Measurements from ENCODE around the gene OGFOD3.
"Not testable (repeated sequence)": the region's sequence is repeated elsewhere in the genome, so short reads cannot be mapped to it uniquely, and the experiment has no call there.

The OGFOD3 gene

DNA sequence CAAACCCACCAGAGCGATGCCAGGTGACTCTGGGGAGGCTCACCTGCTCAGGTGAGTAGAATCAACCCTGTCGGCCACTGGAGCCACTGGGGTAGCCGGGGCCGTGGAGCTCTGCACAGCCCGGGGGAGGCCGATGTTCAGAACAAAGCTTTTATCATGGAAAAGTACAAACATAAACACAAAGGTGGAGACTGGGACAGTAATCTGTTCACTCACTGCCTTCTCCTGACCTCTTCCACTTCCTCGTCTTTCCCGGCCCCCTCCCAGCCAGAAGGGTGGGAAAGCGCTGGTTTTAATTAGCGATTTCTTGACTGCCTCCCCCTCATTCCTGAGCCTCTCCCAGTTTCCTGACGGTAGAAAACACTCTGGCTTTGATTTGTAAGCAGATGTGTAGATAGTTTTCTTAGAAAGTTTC, 69.1 kb downstream of the OGFOD3 start:
- DNase-seq = no peak

DNA sequence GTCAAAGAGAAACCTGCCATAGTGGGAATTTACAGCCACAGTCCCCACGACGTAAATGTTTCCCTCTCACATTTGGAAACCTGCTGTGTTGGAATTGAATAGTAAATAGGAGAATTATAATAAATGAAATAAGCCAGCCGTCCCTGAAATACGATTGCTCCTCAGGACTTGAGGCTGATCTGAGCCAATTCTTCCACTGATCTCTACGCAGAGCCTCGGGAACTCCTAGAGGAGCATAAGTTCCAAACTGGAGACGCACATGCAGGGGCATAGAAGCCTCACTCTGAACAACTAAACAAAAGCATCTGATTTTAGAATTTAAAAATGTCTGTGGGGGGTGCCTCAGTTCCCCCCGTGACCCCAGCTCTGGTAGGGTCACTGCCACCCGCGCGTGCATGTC, 69.5 kb downstream of the OGFOD3 start:
- DNase-seq = no peak

DNA sequence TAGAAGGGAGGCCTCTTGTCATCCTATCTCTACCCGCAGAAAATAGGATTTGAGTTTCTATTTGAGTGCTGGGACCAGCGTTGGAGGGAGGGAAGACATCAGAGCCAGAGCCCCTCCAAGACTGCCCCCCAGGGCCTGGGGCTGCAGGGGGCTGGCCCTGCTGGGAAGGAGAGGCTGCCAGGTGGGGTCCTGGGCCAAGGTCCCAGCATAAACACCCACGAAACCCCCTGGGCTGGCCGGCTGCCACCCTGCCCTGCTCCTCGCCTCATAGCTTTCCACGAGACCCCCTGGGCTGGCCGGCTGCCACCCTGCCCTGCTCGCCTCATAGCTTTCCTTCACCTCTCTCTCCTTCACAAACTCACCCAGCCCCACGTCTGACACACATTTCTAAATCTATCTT, 70.0 kb downstream of the OGFOD3 start:
- no peak for DNase-seq

DNA sequence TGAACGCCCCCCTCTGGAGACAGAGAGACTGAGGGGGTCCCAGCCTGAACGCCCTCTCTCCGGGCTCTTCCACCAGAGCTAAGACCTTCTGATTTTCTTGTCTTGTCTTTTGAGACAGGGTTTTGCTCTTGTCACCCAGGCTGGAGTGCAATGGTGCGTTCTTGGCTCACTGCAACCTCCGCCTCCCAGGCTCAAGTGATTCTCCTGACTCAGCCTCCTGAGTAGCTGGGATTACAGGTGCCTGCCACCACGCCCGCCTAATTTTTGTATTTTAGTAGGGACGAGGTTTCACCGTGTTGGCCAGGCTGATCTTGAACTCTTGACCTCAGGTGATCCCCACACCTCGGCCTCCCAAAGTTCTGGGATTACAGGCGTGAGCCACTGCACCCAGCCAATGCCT, 70.4 kb downstream of the OGFOD3 start:
- not testable (repeated sequence) for DNase-seq

DNA sequence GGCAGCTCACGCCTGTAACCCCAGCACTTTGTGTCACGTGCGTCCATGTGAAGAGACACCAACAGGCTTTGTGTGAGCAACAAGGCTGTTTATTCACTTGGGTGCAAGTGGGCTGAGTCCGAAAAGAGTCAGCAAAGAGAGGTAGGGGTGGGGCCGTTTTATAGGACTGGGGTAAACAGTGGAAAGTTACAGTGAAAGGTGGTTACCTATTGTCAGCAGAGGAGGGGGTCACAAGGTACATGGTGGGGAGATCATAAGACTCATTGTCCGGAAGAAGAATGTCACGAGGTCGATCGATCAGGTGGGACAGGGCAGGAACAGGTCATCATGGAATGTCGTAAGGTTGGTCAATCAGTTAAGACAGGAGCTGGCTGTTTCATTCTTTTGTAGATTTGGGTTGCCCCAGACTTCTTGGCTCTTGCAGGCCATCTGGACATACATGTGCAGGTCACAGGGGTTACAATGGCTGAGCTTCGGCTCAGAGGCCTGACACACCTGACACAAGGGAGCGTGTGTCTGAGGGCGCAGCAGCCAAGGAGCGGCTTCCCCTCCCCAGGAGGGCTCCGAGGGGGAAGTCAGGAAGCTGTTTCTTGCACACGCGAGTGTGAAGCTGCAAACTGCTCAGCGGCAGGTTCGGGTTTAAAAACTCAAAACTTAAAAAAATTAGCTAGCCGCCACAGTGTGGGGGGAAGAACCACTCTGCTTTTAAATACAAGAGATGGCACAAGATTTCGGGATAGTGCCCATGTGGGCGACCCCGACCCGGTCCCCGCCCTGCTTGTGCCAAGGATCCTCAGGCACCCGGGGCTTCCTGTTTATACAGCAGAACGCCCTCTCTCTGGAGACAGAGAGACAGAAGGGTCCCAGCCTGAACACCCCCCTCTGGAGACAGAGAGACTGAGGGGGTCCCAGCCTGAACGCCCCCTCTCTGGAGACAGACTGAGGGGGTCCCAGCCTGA, 71.8 kb downstream of the OGFOD3 start:
- no peak for DNase-seq

DNA sequence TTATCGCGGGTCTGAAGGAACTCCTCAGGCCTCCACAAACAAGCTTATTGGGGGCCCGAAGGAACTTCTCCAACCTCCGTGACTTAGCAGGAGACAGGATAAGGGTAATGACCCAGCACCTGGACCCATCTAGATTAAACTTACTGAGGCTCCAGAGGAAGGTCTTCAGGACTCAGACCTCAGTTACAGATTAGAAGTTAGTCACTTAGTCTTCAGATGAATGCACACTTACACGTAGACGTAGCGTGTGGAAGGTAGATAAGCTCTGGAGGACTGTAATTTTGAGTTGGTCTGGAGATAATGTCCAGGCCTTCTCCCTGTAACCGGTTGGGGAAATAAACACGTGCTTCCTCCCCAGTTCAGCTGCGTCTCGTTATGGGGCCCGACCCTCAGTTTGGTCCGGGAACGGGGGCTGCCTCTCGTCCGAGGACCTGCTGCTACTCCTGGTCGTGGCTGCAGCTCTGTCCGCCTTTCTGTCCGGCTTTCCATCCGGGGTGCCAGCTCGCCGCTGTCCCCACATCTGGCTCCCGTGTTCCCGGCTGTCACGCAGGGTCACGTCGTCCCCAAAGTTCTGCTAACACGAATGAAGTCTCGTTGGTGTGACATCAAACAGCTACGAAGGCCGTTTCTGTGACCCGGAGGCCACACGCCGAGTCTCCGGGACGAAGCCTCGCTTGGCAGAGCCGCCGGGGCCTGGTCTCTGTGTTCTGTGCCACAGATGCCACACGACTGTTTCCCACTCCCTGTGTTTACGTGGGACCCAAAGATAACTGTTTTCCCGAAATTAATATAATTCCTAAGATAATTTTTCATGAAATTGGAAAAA, 73.0 kb downstream of the OGFOD3 start:
- no peak for DNase-seq

DNA sequence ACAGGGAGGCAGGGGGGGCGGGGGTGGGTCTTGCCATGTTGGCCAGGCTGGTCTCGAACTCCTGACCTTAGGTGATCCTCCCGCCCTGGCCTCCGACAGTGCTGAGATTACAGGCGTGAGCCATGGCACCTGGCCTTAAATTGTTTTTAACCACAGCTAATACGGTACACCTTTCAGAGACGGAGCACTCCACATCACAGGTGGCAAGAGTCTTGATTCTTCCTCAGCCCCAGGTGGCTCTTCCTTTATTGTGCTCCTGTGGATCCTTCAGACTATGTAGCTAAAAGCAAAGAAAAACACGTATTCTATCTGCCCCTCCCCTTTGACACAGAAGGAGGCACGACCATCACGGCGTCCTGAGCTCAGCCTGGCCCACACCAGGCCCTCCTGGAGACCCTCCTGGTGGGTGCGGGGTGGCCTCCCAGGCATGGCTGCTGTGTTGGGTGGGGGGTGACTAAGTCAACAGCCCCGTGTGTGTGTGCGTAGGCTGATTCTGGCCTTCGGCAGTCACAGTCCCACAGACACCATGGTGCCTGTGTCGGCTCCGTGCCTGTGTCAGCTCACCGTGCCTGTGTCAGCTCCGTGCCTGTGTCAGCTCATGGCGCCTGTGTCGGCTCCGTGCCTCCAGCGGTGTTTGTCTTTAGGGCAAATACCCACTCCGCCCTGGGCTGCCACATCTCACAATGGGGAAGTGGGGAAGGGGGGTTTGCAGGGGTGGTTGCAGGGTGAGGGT, 74.0 kb downstream of the OGFOD3 start:
- DNase-seq = no peak

DNA sequence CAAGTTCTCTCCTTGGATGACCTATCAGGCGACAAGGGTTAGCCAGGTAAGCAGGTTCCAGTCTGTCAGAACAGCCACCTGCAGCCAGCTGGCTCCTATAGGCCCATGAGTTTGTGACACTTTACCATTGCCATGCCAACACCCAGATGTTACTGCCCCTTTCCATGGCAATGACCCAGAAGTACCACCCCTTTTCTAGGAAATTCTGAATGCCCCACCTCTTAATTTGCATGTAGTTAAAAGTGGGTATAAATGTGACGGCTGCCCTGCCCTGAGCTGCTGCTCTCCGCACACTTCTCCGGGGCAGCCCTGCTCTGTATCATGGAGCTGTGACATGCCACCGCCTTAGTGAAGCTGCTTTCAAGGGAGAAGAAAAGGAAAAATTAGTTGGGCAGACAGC, 74.8 kb downstream of the OGFOD3 start:
- DNase-seq = no peak

DNA sequence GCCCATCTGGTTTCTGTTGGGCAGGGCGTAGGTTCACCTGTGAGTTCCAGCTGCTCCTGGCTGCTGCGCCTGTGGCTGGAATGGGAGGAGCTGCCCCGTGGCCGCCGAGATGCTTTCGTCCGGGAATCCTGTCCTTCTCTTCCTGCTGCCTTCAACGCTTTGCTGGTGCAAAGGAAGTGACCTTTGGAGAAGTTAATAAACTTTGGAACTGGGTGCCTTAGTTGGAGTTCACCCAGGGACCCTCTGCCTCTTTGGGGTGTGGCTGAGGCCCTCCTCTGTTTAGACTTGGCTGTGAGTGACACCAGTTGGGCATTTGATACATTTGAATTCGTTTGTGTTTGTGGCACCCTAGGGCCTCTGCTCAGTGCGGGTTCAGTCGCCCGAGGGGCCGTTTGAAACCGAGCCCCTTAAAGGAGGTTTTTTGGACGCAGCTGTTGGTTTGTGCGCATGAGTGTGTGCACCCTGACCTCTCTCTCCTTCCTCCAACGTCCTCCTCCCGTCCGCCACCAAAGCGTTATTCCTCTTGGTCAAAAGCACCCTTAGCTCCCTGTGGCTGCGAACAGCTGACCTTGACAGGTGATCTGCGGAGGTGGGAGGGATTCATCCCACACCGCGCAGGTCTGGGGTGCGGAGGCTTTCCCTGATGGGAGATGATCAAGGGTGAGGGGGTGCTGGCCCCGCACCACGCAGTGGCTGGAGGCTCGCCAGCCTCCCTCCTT, 75.9 kb downstream of the OGFOD3 start:
- no peak for DNase-seq

DNA sequence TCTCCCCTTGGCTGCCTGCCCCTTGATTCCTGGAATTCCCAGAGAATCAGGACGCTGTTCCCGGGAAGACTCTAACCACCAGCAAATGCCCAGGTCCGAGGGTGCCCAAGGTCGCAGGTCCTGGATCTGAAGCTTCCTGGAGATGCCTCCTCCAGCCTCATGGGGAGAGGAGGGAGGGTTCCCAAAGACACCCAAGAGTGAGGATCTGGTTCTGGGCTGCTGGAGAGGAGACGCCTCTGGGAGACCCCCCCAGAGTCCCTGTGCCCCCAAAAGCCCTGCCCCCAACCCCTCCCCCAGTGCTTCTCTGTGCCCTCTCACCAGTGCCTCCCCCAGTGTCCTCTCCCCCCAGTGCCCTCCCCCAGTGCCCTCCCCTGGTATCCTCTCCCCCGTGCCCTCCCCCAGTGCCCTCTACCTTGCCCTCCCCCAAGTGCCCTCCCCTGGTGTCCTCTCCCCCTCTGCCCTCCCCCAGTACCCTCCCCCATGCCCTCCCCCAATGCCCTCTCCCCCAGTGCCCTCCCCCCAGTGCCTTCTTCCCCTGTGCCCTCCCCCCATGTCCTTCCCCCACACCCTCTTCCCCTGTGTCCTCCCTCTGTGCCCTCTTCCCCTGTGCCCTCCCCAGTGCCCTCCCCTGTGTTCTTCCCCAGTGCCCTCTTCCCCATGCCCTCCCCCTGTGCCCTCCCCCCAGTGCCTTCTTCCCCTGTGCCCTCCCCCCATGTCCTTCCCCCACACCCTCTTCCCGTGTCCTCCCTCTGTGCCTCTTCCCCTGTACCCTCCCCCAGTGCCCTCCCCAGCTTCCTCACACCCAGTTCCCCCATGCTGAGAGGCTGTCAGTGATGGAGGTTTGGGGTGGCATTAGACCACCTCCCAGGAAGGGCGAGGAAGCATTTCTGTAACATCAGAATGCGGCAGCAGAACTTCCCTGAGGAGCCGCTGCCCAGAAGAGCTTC, 78.5 kb downstream of the OGFOD3 start:
- no peak for DNase-seq

Measured in NCI-H2171 (cell line).